RWPE1 (cell line): ENCODE results near the gene RACGAP1.

Experiments used
- CTCF ChIA-PET: fragments of 350-600 bp; sonication (Branson Sonifier 250); formaldehyde crosslinking; extraction: SDS; loops from one replicate; lab custom pipeline; 2021; lab: Yijun Ruan, JAX
- POLR2A ChIA-PET: fragments of 400-600 bp; formaldehyde crosslinking; extraction: SDS; loops from one replicate; lab custom pipeline; 2020; ENCODE audit warnings: antibody characterized with exemption; ENCODE audit not compliant: low non-redundant PET; lab: Yijun Ruan, JAX
- DNase-seq: peaks from one replicate; pipeline ENCODE4 v3.0.0; 2012; ENCODE audit warnings: low spot score
- H3K27ac ChIP-seq: fragments of 450-650 bp; 2 replicates; pipeline ENCODE4 v1.5.1; 2017
- TF ChIP-seq, protein P1 (sequence below): fragments of 450-650 bp; conservative IDR thresholded peaks from 2 replicates; pipeline ENCODE4 v1.5.1; 2017; ENCODE audit warnings: low read depth, mild to moderate bottlenecking

RACGAP1 gene

DNA sequence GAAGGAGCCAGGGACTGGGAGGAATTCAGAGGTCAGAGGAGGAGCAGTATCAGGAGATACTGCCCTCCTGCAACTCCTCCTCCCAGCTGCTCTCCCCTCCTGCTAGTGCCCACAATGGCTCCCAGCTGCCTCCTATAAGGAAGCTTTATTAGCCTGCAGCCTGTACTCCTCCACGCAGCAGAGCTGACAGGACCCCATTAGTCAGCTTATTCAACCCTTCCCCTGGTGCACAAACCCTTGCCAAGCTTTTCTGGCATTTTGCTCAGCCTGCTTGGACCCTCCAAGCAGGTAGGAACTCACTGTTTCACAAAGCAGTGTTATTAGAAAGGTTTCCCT, 81.7 kb downstream of the RACGAP1 start:
- ChIA-PET POLR2A (no interaction called here), CTCF (interaction anchor here (0.5 to 1.3 kb wide), 3 partner anchors 41 to 76 kb away, joined by 3 to 6 read pairs (median 5); no protein-coding TSS in a partner anchor)
- peak overlapping the region; percentile 25 for H3K27ac ChIP-seq
- DNase-seq: no peak
- TF ChIP-seq, protein P1, sequence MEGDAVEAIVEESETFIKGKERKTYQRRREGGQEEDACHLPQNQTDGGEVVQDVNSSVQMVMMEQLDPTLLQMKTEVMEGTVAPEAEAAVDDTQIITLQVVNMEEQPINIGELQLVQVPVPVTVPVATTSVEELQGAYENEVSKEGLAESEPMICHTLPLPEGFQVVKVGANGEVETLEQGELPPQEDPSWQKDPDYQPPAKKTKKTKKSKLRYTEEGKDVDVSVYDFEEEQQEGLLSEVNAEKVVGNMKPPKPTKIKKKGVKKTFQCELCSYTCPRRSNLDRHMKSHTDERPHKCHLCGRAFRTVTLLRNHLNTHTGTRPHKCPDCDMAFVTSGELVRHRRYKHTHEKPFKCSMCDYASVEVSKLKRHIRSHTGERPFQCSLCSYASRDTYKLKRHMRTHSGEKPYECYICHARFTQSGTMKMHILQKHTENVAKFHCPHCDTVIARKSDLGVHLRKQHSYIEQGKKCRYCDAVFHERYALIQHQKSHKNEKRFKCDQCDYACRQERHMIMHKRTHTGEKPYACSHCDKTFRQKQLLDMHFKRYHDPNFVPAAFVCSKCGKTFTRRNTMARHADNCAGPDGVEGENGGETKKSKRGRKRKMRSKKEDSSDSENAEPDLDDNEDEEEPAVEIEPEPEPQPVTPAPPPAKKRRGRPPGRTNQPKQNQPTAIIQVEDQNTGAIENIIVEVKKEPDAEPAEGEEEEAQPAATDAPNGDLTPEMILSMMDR: no peak

- POLR2A ChIA-PET: no interaction called here
- peak overlapping the region; percentile 25 for H3K27ac ChIP-seq
- DNase-seq: no peak
- TF ChIP-seq, protein P1: no peak
- CTCF ChIA-PET: interaction anchor here (0.5 to 1.3 kb wide), 2 partner anchors 60 to 76 kb away, joined by 5 to 6 read pairs; no protein-coding TSS in a partner anchor
Measured at GRCh38 chr12:49942921-49943624, 82.2 kb downstream of the RACGAP1 start.

- H3K27ac ChIP-seq: peak overlapping the region; percentile 25
- TF ChIP-seq, protein P1: no peak
- POLR2A ChIA-PET: no interaction called here
- no peak for DNase-seq
- CTCF ChIA-PET: interaction anchor here (1.3 kb wide), 1 partner anchor 75 kb away, joined by 6 read pairs; no protein-coding TSS in a partner anchor
Measured at GRCh38 chr12:49942512-49942893, 82.8 kb downstream of the RACGAP1 start.

GRCh38 chr12:49941556-49942511, 83.5 kb downstream of the RACGAP1 start:
- ChIA-PET CTCF (no interaction called here), POLR2A (no interaction called here)
- no peak for DNase-seq
- TF ChIP-seq, protein P1: no peak
- H3K27ac ChIP-seq: peak overlapping the region; percentile 25; the same call in 1 of the 2 replicates

DNA sequence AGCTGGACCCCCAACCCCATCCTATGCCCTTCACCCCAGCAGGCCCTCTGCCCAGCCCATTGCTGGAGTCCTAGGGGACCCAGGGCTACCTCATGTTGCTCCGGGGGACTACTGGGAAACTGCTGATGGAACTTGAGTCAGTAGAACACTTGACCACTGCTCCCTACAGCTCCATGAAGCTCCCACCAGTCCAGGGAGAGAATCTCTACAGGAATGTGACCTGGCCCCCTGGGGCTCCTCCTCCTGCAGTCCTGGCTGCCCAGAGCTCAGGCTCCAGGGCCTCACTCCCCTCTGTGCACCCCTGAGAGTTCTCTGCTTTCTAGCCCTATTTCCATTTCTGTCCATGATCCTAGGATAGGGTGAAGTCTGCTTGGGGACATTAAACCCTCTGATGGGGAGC, 85.6 kb downstream of the RACGAP1 start:
- CTCF ChIA-PET: interaction anchor here (0.6 kb wide), 1 partner anchor 12 kb away, joined by 4 read pairs; no protein-coding TSS in a partner anchor
- DNase-seq: no peak
- H3K27ac ChIP-seq: no peak overlapping the region
- POLR2A ChIA-PET: no interaction called here
- TF ChIP-seq, protein P1: no peak

DNA sequence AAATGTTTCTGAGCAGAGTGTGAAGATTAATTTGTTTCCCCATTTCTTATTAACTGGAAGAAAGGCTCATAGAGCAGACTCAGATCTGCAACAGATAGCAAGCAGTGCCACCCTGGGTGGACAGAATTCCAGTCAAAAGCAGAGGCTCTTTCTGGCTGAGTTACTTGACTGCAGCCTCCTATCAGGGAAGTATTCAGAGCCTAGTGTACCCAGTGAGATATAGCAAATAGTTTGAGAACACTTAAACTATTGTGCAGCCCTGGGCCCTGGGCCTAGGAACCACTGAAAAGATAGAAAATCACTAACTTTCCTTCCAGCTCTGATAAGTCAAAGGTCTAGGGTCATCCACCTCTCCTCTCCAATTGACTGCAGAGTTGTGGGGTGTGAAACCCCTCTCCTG, 86.0 kb downstream of the RACGAP1 start:
- ChIA-PET CTCF (interaction anchor here (0.6 kb wide), 1 partner anchor 11 kb away, joined by 4 read pairs; no protein-coding TSS in a partner anchor), POLR2A (no interaction called here)
- no peak overlapping the region for H3K27ac ChIP-seq

More for the DNA sequence above, 86.0 kb downstream of the RACGAP1 start:
- TF ChIP-seq, protein P1: no peak
- DNase-seq: no peak
